Stimulated activated CD8-positive, alpha-beta memory T cell treated with anti-CD3 and anti-CD28 coated beads, Interleukin-4, amount 100 ng/mL, for 4 hours (primary cell): Measurements from ENCODE around the gene CPXM2.

Source experiments
- DNase-seq, 2 donors: peaks; one replicate each; pipeline ENCODE4 v3.0.0-alpha.2; 2020; ENCODE audit warnings: low read depth in 2 of 2, low spot score in 1 of 2

CPXM2 gene

DNA sequence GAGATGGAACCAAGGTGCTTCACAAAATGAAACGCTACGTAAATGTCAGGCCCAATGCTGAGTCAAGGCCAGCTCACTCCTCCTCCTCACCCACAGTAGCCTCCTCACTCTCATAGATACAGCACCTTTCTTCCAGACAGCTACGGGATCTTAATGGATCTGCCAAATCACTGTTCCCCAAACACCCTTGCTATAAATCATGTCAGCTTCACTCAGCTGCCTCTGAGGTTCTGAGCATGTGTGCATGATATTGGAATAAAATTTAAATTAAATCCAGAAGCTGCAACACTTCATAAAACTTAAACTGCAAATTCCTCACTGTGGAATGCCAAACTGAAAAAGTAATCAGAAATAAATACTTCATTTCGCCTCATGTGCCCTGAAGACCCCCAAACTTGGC lies 14.7 kb upstream of the CPXM2 start:
- DNase-seq, result no peak

DNA sequence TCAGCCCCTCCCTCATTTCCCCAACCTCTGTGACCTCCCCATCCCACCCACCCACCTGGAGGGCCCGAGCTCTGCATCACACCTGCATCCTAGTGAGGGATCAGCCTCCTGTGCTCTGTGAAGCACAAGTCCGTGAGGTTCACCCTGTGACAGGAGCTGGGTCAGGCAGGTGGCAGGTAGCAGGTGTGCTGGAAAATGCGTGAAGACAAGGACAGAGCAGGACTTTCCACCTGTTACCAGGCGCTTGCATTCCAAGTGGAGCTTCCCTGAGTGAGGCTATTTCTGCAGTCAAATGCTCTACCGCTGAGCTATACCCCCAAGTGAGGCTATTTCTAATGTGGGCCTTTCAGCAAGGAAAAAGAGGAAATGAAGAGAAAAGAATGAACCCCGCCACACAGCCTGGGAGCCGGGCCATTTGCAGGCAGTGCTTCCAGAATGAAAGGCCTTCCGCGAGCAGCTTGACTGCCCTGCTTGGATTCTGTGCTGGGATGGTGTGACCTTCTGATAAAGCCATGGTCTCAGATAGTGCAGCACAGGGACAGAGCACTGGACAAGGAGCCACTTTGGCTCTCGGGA lies 13.3 kb upstream of the CPXM2 start:
- DNase-seq, result no peak

DNA sequence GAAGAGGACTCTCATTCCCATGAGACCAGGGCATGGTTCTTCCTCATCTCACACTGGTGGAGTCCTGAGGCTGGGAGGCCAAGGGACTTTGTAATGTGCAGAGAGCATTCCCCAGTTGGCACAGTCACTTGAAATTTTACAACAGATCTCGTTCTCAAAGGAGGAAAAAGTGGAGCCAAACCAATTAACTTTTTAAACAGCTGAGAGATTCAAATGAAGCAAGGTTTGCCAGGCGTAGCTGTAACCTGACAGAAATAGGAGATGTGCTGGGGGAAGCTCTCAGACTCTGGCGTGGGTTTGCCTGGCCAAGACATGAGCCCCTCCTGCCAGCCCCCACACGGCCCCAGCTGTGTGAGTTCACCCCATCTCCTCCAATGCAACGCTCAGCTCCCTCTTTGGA lies 12.0 kb upstream of the CPXM2 start:
- DNase-seq, result no peak

DNA sequence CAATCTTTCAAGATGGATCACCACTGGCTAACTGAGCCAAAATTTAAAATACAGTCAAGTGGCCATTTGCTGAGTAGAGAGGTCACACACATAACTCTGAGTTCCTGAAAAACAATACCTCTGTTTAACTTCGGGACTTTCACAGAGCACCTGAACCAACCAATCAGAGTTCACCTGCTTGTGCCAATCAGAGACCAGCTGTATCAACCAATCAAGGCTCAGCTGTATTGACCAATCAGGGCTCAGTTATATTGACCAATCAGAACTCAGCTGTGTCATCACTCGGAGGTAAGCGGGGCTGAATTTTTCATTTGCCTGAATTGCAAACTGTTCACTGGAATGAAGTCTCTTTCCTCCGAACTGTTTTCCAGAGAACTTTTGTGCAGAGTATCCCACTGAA lies 10.0 kb upstream of the CPXM2 start:
- DNase-seq, result no peak

DNA sequence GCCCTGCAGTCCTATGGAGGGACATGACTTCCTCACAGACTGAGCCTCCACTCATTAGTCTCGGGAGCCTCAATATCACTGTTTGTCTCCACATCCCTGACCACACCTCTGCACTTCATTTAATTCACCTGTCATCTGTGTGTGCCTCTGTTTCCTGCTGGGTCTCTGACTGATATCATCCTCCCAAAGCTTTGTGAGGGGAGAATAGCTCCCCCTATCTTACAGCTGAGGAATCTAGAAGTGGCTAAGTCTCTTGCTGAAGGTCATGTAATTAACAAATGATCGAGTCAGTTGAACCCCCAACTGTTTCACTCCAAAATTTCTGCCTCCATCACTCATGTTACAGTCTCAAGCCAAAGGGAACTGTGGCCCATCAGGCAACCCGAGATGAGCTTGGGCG lies 5.5 kb upstream of the CPXM2 start:
- DNase-seq, result no peak

DNA sequence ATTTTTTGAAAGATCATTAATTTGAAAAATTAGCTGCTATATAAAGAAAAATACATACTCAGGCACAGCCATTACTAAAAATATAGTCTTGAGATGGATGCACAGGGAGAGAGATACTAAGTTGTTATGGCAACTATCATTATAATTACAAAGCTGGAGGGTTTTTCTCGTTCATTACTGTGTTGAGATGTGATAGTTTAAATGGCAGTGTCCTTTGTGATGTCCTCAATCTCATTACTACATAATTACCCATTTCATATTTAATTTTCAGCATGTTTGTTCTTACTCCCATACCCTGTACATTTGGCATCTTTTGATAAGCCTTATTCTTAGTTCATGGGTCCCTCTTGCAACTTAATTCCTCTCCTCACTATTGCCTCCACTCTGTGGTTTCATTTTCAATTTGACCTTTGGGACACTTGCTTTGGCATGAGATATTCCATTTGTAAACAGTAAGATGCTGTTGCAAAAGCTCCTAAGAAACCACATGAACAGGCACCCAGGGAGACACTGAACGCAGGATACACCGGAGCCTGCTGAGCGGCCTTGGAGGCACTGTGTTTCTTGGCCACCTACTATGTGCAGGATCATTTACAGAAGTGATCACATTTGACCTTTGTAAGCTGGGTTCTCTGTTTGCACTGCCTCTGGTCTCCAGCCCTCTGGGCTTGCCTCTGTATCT lies 4.8 kb upstream of the CPXM2 start:
- no peak for DNase-seq

DNA sequence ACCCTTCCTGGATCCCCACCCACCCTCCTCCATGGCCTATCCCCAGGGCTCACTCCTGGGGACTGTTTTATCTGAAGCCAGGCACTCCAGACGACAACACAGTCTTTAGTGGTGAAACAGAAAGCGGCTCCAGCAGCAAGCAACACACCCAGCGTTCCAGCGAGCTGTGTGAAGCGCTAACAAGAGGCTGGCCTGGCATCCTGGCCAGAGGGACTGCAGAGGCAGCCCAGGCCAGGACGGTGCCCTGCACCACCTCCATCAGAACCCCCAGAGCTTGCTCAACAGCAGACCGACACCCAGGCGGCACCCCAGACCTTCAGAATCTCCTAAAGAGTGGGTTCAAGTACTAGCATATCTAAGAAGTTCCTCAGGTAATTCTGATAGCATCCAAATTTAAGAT lies 2.0 kb upstream of the CPXM2 start:
- DNase-seq, result no peak

DNA sequence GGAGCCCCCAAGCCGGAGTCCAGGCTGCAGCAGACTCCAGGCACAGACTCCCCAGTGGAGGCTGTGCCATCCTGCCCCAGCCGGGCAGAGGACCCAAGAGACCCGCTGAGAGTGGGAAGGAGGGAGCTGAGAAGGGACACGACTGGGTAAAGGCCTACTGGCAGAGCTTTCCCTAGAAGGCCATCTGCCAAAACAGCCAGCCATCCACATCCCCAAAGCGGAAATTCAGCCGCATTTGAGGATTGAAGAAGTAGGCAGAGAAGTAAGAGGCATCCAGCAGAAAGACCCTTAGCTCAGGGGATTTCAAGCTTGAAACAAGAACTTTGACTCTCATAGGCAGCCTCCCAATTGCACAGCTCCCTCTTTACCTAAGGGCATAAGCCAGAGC lies 857 bp downstream of the CPXM2 start:
- DNase-seq, result no peak

DNA sequence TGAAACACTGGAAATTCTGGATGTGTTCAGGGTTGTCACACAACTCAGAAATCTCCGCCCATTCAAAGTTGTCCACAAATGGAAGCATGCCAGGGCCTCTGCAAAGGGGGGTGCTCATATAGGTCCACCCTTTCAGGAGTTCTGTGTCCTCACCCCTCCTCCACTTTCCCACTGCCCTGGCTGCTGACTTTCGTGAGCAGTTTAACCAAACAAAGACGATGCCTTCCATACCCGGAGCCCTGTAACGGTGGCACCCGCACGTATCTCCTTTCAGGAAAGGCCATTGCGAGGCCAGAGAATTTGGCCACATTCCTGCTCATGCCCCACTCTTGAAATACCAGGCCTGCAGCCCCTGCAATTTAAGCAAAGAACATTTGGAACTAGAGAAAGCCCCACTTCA lies 1.4 kb downstream of the CPXM2 start:
- no peak for DNase-seq

DNA sequence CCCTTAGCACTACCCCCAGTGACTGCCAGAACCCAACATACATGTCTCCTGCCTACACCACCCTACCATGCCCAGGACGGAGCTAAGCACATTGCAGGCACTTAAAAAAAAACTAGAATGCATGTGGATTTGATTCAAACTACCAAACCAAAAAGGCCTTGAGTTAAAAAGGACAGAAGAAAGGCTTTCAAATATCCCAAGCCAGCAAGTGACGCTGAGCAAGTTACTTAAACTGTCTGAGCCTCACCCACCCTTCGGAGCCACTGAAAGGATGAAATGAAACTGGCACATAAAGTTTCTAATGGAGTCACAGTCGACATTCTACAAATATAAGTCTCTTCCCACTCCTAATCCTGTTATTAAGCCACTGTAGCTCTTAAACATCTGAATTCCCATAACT lies 1.8 kb downstream of the CPXM2 start:
- DNase-seq, result no peak

DNA sequence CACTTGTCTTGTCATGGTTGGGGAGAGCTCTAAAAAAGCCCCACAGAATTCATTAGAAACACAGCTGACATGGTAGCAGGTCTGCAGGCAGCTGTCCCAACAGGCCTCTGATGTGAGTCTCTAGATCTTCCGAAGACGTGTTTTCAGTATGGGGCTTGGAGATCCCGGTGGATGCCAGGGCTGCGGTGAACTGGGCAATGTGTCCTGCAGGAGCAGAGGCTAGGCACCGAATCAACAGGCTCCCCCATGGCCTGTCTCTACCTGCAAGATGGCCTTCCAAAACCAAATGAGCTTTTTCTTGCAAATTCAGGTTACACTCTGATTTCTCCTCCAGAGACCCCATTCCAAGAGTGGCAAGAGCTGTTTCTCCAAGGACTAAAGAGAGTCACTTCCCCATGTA lies 2.9 kb downstream of the CPXM2 start:
- no peak for DNase-seq

DNA sequence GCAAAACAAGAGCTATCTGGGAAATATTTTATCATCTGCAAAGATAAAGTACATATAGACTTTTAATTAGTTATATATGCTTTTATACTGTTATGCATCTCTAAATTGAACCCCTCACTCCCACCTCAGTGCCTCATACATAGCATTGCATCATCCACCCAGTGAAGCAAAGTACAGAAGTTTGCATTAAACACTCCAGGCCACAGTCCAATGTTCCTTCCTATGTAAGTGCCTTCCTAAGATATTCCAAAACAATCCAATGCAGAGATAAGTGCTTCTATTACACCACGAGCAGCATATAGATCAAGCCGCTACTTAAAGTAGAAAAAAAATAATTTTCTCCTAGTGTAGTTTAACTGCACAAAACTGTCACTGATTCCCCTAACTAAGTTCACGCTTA lies 3.4 kb downstream of the CPXM2 start:
- DNase-seq, result no peak

DNA sequence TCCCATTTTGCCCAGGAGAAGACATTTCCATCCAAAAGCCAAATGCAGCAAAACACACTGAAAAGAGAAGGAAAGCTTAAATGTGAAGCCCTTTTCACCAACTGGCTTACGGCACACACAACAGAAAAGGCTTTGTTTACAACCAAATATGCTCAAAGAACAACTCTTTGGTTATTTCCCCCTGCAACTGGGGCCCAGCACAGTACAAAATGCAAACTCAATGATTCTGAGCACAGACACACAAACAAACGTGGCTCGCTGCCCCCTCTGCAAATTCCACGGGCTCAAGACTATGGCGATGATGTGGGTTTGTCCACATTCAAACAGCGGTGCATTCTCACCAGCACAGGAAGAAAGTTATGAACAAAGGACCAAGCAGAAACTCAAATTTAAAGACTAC lies 5.3 kb downstream of the CPXM2 start:
- no peak for DNase-seq

DNA sequence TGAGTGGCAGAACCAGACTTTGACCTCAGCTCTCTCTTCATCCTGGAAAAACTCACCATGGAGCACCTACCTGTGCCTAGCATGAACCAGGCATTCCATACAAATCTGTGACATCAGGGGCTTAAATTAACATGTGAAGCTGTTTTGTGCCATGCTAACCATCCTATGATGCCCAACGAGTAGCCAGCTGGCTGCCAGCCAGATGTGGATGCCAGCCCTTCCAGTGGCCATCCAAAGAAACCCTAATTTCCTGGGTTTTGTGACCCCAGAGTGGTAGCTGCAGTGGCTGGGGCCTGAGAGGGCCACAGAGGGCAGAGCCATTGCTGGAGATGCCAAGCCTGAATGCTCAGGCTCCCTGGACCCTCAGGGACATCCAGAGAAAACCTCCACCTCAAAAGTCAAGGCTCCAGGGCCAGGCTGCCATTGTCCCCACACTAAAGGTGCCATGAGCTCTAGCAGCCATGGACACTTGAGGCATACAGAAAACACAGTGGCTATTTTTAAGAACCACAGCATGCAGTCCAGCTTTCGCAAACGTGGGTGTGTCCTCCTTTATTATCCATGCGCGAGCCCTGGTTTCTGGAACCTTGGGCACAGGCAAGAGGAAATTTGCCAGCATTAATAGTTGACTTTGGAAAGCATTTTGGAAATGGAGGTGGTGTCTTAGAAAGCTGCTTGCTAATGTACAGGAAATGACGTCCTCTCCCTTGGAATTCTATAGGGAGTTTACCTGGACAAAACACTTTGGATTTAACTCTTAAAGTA lies 6.0 kb downstream of the CPXM2 start:
- DNase-seq, result no peak

DNA sequence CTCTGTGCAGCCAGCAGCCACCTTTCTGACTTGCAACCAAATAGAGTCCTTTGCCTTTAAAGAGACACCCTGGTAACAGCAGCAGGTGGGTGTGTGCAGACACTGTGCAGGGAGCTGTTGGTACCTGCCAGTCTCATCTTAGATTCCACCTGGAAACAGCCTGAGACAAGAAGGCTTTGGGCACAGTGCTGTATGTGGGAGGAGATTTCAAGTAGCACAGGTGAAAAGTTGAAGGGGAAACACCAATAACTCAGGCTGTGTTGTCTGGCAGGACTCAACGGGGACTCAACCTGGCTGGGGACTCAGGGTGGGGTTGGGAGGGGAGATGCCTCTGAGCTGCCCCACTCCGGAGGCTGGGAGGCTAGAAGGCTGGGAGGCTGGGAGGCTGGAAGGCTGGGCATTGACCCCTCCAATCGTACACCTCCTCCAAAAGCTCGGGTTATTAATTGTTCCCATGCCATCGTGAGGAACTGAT lies 6.7 kb downstream of the CPXM2 start:
- DNase-seq, result no peak

DNA sequence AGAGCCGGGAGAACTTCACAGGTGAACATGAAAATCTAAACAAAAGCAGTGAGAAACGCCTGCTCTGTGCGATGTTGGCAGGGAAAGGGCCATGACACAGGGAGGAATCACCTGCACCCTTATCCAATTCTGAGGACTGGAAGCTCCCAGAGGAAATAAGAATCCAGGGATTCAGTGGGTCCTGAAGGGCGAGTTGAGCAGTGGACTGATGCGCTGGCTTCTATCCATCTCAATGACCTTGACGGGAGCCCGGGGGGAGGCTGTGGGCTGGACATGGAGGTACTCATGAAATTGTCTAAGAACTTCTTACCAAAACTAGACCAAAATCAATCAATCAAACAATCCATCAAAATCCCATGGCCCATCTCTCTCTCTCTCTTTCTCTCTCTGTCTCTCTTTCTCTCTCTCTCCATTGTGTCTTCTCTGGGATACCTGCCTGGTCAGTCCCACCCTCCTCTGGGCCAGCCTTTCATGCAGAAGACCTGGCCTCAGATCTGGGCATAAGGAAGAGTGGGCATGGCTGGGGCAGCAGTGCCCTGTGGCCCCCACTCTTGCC lies 7.2 kb downstream of the CPXM2 start:
- DNase-seq, result no peak

DNA sequence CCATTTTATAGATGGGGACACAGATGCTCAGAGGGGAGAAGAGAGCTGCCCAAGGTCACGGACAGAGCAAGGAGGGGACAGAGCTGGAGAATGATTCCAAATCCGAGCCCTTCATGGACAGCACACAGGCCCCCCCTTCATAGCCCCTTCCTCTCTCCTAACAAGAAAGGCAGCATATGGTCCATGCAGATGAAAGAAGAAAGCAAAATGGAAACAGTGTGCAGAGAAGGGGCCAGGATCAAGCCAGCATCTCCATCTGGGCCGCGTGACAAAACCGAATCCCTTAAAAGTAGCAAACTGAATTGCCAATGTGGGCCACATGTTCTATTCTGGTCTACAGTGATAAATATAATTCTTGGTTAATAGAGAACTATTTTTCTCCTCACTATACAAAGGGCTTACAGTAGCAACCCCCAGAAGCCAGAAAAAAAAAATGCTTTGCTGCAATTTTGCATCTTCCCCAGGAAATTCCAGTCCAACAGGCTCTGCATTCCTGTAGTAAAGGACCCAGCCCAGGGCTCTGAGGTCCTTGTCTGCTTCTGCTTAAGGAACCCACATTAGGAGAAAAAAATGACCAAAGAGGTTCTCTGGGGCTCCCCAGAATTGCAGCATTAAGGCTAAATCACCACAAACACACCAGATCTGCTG lies 7.8 kb downstream of the CPXM2 start:
- no peak for DNase-seq

DNA sequence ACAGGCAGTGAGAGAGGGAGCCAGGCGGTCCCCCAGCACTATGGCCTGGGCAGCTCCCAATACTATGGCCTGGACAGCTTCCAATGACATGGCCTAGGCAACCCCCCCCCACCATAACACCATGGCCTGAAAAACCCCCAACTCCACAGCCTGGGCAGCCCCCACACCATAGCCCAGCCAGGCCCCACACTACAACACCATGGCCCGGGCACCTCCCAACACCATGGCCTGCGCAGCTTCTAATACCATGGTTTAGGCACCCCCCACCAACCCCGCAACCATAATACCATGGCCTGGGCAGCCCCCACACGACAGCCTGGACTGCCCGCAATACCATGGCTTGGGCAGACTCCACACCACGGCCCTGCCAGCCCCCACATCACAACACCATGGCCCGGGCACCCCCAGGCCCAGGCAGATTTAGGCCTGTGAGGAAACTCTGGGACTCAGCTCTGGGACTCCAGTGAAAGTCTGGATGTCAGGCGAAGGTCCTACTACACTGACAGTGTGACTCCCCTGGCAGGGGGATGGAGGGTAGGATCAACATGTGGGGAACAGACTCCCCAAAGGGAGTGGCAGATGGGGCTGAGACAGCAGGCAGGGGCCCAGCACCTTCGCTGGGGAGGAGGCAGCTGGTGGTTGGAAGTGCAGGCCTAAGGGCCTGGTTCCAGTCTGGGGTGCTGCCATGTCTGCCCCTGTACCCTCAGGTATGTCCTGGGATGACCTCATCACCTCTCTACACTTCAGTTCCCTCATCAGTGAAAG lies 8.7 kb downstream of the CPXM2 start:
- no peak for DNase-seq

DNA sequence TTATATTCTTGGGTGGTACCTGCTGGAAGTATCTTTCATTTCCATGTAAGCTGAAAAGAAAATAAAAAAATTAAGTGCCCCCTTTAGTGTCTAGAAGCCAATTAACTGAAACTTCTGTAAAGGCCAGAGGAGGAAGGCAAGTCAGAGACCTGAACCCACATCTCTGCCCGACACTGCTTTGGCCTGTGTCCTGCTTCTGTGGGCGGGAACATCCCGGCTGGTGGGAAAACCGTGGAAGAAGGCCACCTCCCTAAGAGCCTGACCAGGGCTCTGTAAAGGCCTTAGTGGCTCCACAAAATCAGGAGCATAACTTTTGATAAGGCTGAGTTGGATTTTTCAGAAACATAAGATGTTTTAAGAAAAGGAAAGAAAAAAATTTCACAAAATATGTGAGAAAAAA lies 9.4 kb downstream of the CPXM2 start:
- no peak for DNase-seq

DNA sequence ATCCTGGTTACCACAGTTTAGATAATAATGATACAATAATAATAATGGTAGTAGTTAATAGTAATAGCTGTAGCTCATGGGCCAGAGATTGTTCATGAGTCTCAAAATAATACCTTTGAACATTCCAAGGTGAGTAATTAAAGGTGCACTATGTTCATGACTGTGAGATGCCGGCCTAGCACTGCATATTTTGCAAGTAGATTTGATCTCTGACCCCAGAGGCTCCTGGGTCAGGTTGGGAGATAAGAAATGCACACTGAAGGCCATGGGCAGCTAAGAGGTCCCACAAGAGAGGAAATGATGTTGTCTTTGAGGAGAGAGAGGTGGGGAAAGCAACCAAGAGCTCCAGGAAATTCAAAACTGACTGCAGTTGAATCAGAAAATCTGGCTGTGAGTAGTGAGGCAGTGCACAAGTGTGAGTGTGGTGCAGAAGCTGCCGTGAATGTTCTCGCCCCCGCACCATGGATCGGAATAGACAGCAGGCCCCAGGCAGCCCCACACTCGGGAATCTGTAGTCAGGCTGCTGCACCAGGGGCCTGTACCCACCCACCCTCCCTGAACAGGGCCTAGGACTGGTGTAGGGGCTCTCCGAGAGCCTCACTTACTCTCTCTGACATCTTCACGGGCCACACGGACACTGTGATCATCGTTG lies 11.9 kb downstream of the CPXM2 start:
- no peak for DNase-seq
